GM12891 (cell line): ENCODE data around the gene SLC38A3.

Experiments used
- POLR2A ChIP-seq: IDR thresholded peaks from 2 replicates; pipeline ENCODE4 v1.6.1; 2011; ENCODE audit warnings: low read depth, low read length, control low read depth
- POLR2AphosphoS5 ChIP-seq: IDR thresholded peaks from 2 replicates; pipeline ENCODE4 v1.6.1; 2011; ENCODE audit warnings: low read depth, low read length, control low read depth
- POU2F2 ChIP-seq: IDR thresholded peaks from 2 replicates; pipeline ENCODE4 v1.6.1; 2011; ENCODE audit warnings: low read depth, mild to moderate bottlenecking, control low read depth, low read length, moderate library complexity
- SPI1 ChIP-seq: IDR thresholded peaks from 2 replicates; pipeline ENCODE4 v1.6.1; 2011; ENCODE audit warnings: low read depth, low read length, control low read depth
- TAF1 ChIP-seq: IDR thresholded peaks from 2 replicates; pipeline ENCODE4 v1.6.1; 2011; ENCODE audit warnings: low read depth, low read length, control low read depth

DNA sequence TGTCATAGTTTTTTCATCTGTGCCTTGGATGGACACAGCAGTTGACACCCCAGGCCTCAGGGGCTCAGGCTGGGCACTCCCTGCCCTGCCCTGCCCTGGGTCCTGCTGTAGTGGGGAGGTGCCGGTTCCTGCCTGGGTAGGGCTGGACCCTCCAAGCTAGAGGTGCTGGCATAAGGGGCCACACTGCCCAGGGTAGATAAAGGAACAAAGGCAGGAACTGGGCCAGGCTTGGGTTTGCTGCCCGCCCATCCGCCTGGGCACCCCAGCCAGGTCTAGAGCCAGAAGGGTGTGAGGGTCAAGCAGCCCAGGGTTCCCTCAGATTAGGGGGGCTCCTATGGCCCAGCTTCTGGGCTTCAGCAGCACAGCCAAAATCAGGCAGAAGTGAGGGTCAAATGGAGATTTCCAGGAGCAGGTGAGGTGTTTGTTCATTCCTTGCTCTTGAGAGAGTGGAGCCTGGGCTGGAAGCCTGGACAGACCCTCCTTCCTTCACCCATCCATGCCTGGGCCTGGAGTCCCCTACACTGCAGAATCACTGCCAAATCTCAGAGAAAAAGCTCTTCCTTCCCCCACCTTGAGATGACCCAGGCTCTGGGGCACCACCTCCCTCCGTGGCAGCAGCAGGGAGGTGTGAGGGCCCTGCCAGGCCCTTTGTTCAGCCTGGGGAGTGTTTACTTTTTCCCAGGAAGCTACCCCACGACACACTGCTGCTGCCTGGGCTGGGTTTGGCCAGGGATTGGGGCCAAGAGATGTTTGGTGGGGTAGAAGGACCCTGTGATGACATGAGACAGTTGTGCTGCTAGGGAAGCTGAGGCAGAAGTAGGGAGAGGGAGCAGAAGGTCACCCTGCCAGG lies 42.8 kb upstream of the SLC38A3 start:
- TF ChIP-seq SPI1 (no peak), POLR2AphosphoS5 (no peak), POLR2A (no peak), POU2F2 (no peak), TAF1 (no peak)
